OCI-LY3 (cell line): ENCODE results near the gene OTOGL.

Experiments used
- H2AFZ ChIP-seq: fragments of 200-600, 300-600 bp; shearing (Covaris generic); 2 replicates; pipeline ENCODE4 v1.6.0; 2014; ENCODE audit warnings: antibody characterized with exemption, low read depth, low read length
- H3K27ac ChIP-seq: fragments of 200-600, 300-600 bp; sonication (generic); 2 replicates; pipeline ENCODE4 v1.5.1; 2014; ENCODE audit warnings: mild to moderate bottlenecking, low read length, moderate library complexity, mixed read lengths
- H3K27me3 ChIP-seq: fragments of 200-600, 300-600 bp; sonication (generic); 2 replicates; pipeline ENCODE4 v1.6.1; 2014; ENCODE audit warnings: low read depth, low read length, mixed read lengths
- H3K36me3 ChIP-seq: fragments of 200-600, 300-600 bp; sonication (generic); replicated peaks from 2 replicates; pipeline ENCODE3; 2014; ENCODE audit warnings: low read depth, low read length, mixed read lengths
- H3K4me1 ChIP-seq: fragments of 300-600, 200-600 bp; sonication (generic); 2 replicates; pipeline ENCODE4 v1.6.1; 2014; ENCODE audit warnings: low read length, mixed read lengths
- H3K4me2 ChIP-seq: fragments of 200-600, 300-600 bp; sonication (generic); 2 replicates; pipeline ENCODE4 v1.6.1; 2014; ENCODE audit warnings: low read length, mixed read lengths
- H3K4me3 ChIP-seq: fragments of 300-600, 200-600 bp; sonication (generic); 2 replicates; pipeline ENCODE4 v1.5.1; 2014; ENCODE audit warnings: antibody characterized with exemption, mild to moderate bottlenecking, low read length, moderate library complexity
- H3K79me2 ChIP-seq: fragments of 300-600, 200-600 bp; shearing (Covaris generic); 2 replicates; pipeline ENCODE4 v1.6.1; 2014; ENCODE audit warnings: mild to moderate bottlenecking, low read length, mixed read lengths
- H3K9ac ChIP-seq: fragments of 300-600, 200-600 bp; shearing (Covaris generic); 2 replicates; pipeline ENCODE4 v1.6.0; 2014; ENCODE audit warnings: mild to moderate bottlenecking, low read length, moderate library complexity
- H3K9me3 ChIP-seq: fragments of 200-600, 300-600 bp; shearing (Covaris generic); 2 replicates; pipeline ENCODE4 v1.6.1; 2014; ENCODE audit warnings: low read length, mixed read lengths; ENCODE audit not compliant: insufficient read depth
- H4K20me1 ChIP-seq: fragments of 200-600, 300-600 bp; sonication (generic); 2 replicates; pipeline ENCODE4 v1.6.1; 2016; ENCODE audit warnings: low read length, mixed read lengths; ENCODE audit not compliant: insufficient read depth
- CTCF ChIP-seq: fragments of 200-600, 300-600 bp; sonication (generic); IDR thresholded peaks from 2 replicates; pipeline ENCODE4 v1.5.1; 2014; ENCODE audit warnings: antibody characterized with exemption, low read length, low read depth
- EZH2phosphoT487 ChIP-seq: fragments of 200-600 bp; shearing (Covaris generic); IDR thresholded peaks from 2 replicates; pipeline ENCODE4 v1.6.1; 2018; ENCODE audit warnings: antibody characterized with exemption, mixed run types, low read depth

OTOGL gene

GRCh38 chr12:80412343-80412953 is 313.1 kb downstream of the OTOGL start:
- TF ChIP-seq CTCF, result peak; percentile 79
- no peak for TF ChIP-seq EZH2phosphoT487
- Histone ChIP-seq H3K36me3 (no peaks in the 10 kb centered on the region), H3K4me3 (no peak overlapping the region; the same call in 1 of the 2 replicates), H3K27ac (no peak overlapping the region), H3K79me2 (no peaks in the 10 kb centered on the region), H3K9me3 (no peaks in the 10 kb centered on the region), H3K27me3 (no peaks in the 10 kb centered on the region), H3K4me1 (peaks cover 18% of the 10 kb centered on the region), H3K9ac (no peak overlapping the region), H3K4me2 (peak overlapping the region; percentile 32), H4K20me1 (no peaks in the 10 kb centered on the region), H2AFZ (no peak overlapping the region)

- Histone ChIP-seq H3K4me2 (no peak overlapping the region), H3K9ac (no peak overlapping the region), H4K20me1 (no peaks in the 10 kb centered on the region), H3K36me3 (no peaks in the 10 kb centered on the region), H3K27me3 (no peaks in the 10 kb centered on the region), H3K9me3 (no peaks in the 10 kb centered on the region), H2AFZ (no peak overlapping the region), H3K4me3 (no peak overlapping the region), H3K79me2 (no peaks in the 10 kb centered on the region), H3K27ac (no peak overlapping the region), H3K4me1 (peaks cover 18% of the 10 kb centered on the region)
- TF ChIP-seq CTCF, result no peak; the same call in 1 of the 2 replicates
- no peak for TF ChIP-seq EZH2phosphoT487
Observed at GRCh38 chr12:80413462-80413861, 314.1 kb downstream of the OTOGL start.

GRCh38 chr12:80415466-80415865 is 316.1 kb downstream of the OTOGL start:
- H3K79me2 ChIP-seq, result no peaks in the 10 kb centered on the region
- no peak overlapping the region for H3K27ac ChIP-seq
- H3K4me3 ChIP-seq, result no peak overlapping the region
- TF ChIP-seq CTCF (no peak), EZH2phosphoT487 (no peak)
- H2AFZ ChIP-seq, result no peak overlapping the region
- H3K4me1 ChIP-seq, result peaks cover 18% of the 10 kb centered on the region
- H3K4me2 ChIP-seq, result no peak overlapping the region
- H3K9me3 ChIP-seq, result no peaks in the 10 kb centered on the region
- no peak overlapping the region for H3K9ac ChIP-seq
- H3K36me3 ChIP-seq, result no peaks in the 10 kb centered on the region
- H3K27me3 ChIP-seq, result no peaks in the 10 kb centered on the region
- H4K20me1 ChIP-seq, result no peaks in the 10 kb centered on the region

- no peaks in the 10 kb centered on the region for H4K20me1 ChIP-seq
- H3K4me1 ChIP-seq, result peaks cover 9% of the 10 kb centered on the region; the same call in 1 of the 2 replicates
- no peaks in the 10 kb centered on the region for H3K36me3 ChIP-seq
- TF ChIP-seq EZH2phosphoT487 (no peak), CTCF (no peak)
- H3K4me3 ChIP-seq, result no peak overlapping the region
- H2AFZ ChIP-seq, result no peak overlapping the region
- no peak overlapping the region for H3K9ac ChIP-seq
- H3K9me3 ChIP-seq, result no peaks in the 10 kb centered on the region
- no peaks in the 10 kb centered on the region for H3K79me2 ChIP-seq
- H3K27ac ChIP-seq, result no peak overlapping the region
- no peak overlapping the region for H3K4me2 ChIP-seq
- H3K27me3 ChIP-seq, result no peaks in the 10 kb centered on the region
Observed at GRCh38 chr12:80419644-80420043, 320.3 kb downstream of the OTOGL start.
